Panc1 (cell line): ENCODE results near the gene NAGA.

Experiments
- TF ChIP-seq, protein P1 (sequence below): fragments of 450-650 bp; IDR thresholded peaks from 2 replicates; pipeline ENCODE4 v1.5.1; 2017; ENCODE audit warnings: mild to moderate bottlenecking
- TF ChIP-seq, protein P2 (sequence below), 2 experiments: IDR thresholded peaks; 2 replicates each; pipeline ENCODE4 v1.6.1; 2011 to 2012; ENCODE audit warnings: low read depth in 2 of 2, control low read depth in 1 of 2, low read length in 1 of 2, mild to moderate bottlenecking in 1 of 2, moderate library complexity in 1 of 2; ENCODE audit not compliant: insufficient read depth in 1 of 2

DNA sequence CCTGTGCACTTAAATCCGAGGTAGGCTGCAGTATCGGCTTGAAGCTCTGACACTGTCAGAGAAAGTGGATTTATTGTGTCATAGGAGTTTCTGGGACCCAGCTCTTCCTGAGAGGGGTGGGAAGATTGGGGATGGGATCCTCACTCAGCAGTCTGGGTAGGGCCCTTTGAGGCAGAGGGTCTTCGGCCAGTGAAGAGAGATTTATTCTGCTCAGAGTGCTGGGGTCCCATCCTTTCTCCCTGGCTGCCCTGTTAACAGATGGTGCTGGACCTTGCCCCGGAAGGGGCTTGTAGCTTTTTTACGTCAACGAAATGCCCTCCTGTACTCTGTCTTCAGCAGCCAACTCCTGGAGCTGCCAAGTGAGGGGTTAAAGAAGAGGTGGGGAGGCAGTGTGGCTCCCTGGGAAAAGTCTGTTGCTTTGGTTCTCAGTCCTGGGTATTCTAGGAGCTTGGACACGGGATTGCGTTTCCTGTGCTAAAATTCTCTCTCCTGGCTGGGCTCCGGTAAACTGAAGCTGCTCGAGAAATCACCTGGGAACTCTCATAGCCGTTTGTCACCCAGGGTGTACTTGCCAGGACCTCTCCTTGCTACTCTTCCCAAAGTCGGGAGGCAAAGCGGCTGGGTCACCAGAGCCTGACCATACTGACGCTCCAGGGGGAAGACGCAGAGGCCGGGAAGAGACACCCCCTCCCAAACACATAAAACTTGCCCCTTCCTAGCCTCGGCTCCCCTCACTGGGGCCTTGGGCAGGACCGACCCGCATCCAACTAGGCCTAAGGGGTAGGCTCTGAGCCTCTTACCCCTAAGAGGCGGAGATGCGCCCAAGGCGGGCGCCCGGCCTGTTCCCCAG lies 8.1 kb upstream of the NAGA start:
- TF ChIP-seq, protein P1, sequence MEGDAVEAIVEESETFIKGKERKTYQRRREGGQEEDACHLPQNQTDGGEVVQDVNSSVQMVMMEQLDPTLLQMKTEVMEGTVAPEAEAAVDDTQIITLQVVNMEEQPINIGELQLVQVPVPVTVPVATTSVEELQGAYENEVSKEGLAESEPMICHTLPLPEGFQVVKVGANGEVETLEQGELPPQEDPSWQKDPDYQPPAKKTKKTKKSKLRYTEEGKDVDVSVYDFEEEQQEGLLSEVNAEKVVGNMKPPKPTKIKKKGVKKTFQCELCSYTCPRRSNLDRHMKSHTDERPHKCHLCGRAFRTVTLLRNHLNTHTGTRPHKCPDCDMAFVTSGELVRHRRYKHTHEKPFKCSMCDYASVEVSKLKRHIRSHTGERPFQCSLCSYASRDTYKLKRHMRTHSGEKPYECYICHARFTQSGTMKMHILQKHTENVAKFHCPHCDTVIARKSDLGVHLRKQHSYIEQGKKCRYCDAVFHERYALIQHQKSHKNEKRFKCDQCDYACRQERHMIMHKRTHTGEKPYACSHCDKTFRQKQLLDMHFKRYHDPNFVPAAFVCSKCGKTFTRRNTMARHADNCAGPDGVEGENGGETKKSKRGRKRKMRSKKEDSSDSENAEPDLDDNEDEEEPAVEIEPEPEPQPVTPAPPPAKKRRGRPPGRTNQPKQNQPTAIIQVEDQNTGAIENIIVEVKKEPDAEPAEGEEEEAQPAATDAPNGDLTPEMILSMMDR: no peak
- TF ChIP-seq, protein P2, sequence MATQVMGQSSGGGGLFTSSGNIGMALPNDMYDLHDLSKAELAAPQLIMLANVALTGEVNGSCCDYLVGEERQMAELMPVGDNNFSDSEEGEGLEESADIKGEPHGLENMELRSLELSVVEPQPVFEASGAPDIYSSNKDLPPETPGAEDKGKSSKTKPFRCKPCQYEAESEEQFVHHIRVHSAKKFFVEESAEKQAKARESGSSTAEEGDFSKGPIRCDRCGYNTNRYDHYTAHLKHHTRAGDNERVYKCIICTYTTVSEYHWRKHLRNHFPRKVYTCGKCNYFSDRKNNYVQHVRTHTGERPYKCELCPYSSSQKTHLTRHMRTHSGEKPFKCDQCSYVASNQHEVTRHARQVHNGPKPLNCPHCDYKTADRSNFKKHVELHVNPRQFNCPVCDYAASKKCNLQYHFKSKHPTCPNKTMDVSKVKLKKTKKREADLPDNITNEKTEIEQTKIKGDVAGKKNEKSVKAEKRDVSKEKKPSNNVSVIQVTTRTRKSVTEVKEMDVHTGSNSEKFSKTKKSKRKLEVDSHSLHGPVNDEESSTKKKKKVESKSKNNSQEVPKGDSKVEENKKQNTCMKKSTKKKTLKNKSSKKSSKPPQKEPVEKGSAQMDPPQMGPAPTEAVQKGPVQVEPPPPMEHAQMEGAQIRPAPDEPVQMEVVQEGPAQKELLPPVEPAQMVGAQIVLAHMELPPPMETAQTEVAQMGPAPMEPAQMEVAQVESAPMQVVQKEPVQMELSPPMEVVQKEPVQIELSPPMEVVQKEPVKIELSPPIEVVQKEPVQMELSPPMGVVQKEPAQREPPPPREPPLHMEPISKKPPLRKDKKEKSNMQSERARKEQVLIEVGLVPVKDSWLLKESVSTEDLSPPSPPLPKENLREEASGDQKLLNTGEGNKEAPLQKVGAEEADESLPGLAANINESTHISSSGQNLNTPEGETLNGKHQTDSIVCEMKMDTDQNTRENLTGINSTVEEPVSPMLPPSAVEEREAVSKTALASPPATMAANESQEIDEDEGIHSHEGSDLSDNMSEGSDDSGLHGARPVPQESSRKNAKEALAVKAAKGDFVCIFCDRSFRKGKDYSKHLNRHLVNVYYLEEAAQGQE (IDR thresholded peaks at IDR 0.05; ENCODE audit: insufficient read depth in 1 of 2, low read depth in 2 of 2, low read length in 1 of 2): no peak
